Measurements from ENCODE around the gene GIPC1.
A peak's percentile ranks its signal among the peaks of the same experiment; 100 is the strongest.
"Not testable (repeated sequence)": the region's sequence is repeated elsewhere in the genome, so short reads cannot be mapped to it uniquely, and the experiment has no call there.

GIPC1 gene

DNA sequence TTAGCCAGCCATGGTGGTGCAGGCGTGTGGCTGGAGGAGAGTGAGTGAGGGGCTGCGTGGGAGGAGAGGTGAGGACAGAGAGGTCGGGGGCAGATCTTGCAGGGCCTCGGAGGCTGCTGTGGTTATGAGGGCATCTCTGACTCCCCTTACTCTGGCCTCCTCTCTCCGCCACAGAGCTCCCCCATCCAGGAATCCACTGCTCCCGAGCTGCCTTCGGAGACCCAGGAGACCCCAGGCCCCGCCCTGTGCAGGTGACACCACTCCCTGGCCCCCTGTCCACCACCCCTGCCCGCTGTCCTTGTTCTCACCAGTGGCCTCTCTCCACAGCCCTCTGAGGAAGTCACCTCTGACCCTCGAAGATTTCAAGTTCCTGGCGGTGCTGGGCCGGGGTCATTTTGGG lies 28.5 kb downstream of the GIPC1 start:
- DNase-seq, result no peak

DNA sequence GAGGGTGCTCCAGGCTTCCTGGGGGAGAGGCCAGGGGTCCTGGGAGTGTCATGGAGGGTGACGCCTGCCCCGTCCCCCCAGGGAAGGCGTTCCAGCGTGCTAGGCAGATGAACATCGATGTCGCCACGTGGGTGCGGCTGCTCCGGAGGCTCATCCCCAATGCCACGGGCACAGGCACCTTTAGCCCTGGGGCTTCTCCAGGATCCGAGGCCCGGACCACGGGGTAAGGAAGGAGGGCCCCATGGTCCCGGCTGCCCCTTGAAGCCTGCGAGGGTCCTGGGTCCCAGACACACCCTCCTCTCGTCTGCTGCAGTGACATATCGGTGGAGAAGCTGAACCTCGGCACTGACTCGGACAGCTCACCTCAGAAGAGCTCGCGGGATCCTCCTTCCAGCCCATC lies 32.2 kb downstream of the GIPC1 start:
- no peak for DNase-seq

DNA sequence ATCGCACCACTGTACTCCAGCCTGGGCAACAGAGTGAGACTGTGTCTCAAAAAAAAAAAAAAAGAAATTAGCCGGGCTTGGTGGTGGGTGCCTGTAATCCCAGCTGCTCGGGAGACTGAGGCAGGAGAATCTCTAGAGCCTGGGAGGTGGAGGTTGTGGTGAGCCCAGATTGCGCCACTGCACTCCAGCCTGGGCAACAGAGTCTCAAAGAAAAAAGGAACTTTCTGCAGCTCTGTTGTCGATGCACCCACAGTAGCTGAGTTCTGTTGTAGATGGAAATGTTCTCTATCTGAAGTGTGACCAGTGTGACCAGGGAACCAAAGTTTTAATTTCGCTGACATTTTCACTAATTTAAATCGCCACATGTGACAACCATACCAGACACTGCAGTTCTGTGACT lies 33.5 kb downstream of the GIPC1 start:
- not testable (repeated sequence) for DNase-seq

DNA sequence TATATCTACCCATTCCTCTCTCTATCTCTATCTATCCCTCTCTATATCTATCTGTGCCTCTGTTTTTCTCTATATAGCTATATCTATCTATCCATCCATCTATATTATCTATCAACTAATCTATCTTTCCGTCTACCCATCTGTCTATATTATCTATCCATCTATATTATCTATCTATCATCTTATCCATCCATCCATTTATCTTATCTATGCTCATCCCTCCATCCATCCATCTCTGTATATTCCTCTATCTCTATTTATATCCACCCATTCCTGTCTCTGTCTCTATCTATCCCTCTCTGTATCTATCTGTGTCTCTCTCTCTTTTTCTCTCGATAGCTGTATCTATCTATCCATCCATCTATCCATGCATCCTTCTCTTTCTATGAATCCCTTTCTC lies 35.0 kb downstream of the GIPC1 start:
- DNase-seq, result no peak

DNA sequence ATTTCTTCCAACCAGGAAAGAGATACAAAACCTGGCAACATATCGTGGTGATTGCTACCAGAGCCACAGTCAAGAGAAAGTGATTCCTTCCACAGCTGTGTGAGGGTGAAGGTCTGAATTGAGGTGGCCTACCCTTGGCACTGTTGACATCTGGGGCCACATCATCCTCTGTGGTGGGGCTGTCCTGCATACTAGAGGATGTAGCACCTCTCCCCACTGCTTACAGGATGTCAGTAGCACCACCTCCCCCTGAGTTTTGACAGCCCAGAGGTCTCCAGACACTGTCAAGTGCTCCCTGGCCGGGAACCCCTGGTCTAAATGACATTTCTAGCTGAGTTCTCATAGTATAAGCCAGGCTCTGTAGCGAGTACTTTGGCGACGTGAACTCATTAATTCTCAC lies 36.2 kb downstream of the GIPC1 start:
- DNase-seq, result peak; percentile 53

DNA sequence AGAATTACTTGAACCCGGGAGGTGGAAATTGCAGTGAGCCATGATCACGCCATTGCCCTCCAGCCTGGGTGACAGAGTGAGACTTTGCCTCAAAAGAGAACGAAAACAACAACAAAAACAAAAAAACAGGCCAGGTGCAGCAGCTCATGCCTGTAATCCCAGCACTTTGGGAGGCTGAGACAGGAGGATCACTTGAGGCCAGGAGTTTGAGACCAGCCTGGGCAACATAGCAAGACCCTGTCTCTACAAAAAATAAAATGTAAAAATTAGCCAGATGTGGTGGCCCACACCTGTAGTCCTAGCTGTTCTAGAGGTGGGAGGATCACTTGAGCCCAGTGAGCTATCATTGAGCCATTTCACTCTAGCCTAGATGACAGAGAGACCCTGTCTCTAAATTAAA lies 43.6 kb downstream of the GIPC1 start:
- not testable (repeated sequence) for DNase-seq

DNA sequence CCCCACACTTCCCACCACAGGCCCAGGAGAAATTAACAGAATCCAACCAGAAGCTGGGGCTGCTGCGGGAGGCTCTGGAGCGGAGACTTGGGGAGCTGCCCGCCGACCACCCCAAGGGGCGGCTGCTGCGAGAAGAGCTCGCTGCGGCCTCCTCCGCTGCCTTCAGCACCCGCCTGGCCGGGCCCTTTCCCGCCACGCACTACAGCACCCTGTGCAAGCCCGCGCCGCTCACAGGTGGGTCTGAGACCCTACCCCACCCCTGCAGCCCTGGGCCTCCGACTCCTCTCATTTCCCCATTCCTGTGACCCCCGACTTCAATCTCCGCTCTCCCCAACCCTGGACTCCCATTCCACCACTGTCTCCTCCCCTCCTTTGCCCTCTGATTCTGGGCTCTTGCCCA lies 45.1 kb downstream of the GIPC1 start:
- DNase-seq, result no peak

DNA sequence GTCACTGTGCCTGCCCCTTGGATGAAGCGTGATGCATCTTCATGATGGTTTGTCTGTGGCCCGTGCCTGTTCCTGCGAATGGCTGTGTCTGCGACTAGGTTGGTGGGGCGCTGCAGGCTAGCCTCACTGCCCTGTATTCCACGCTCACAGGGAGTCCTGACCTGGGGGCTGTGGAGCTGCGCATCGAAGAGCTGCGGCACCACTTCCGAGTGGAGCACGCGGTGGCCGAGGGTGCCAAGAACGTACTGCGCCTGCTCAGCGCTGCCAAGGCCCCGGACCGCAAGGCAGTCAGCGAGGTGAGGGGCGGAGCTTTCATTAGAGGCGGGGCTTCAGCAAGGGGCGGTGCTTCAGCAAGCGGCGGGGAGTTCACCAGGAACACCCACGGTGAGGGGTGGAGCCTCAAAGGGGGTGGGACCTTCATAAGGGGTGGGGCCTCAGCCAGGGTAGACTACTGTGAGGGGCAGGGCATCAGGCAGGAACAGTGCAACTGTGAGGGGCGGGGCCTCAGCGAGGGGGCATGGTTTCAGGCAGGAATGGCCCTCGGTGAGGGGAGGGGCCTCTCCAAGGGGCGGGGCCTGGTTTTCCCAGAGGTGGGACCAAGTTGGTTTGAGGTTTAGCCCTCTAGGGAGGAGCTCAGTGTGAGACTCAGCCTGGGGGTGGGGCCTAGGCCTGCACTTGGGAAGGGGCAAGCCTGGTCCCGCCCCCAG lies 45.6 kb downstream of the GIPC1 start:
- DNase-seq, result peak; percentile 32

DNA sequence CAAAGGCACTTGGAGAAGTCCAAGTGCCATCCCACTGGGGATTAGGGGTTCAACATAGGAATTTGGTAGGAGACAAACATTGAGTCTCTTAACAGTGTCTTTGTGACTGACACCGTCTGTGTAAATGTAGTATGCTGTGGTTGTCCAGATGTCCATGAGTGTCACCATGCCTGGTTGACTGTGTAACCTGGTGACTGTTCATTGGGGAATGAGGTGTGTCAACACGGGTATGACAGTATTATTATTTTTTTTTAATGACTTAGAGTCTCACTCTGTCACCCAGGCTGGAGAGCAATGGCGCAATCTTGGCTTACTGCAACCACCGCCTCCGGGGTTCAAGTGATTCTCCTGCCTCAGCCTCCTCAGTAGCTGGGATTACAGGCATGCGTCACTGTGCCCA lies 46.6 kb downstream of the GIPC1 start:
- no peak for DNase-seq

DNA sequence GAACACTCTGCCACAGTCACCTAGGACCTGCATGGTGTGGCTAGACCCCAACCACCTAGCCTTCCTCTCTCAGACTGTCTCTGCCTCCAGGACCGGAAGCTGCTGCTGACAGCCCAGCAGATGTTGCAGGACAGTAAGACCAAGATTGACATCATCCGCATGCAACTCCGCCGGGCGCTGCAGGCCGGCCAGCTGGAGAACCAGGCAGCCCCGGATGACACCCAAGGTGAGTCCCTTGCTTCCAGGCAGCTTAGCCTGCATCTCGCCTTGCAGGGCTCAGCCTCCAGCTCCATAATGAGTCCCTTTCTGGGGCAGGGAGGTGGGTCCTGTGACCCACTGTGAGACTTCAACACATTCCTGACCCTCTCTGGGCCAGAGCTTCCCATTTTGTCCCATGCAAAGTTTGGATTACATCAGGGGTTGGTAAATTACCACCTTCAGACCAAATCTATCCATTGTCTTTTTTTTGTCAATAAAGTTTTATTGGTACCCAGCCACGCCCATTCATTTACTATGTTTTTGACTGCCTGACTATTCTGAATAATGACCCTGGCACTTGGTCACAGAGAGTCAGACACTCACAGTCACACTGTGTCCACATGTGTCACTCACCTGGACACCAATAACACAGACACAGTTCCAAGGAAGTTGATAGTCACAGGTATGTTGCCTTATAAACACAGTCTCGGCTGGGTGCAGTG lies 49.4 kb downstream of the GIPC1 start:
- DNase-seq, result no peak

DNA sequence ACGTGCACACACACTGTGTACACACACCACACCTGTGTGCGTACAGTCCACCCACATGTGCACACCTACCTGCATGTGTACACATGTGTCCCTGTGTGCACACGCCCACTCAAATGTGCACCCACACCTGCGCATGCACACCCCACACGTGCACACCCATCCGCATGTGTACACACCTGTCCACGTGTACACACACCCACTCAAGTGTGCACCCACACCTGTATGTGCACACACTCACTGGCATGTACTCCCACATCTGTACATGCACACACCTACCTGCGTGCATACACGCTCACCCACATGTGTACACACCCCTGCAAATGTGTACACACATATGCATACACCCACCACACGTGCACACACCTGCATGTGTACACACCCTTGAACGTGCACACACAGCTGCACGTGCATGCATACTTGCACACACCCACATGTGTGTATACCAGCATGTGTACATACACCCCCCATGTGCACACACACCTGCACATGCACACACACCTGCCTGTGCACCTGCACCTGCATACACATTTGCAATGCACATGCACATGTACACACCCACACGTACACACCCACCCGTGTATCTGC lies 52.2 kb downstream of the GIPC1 start:
- no peak for DNase-seq

DNA sequence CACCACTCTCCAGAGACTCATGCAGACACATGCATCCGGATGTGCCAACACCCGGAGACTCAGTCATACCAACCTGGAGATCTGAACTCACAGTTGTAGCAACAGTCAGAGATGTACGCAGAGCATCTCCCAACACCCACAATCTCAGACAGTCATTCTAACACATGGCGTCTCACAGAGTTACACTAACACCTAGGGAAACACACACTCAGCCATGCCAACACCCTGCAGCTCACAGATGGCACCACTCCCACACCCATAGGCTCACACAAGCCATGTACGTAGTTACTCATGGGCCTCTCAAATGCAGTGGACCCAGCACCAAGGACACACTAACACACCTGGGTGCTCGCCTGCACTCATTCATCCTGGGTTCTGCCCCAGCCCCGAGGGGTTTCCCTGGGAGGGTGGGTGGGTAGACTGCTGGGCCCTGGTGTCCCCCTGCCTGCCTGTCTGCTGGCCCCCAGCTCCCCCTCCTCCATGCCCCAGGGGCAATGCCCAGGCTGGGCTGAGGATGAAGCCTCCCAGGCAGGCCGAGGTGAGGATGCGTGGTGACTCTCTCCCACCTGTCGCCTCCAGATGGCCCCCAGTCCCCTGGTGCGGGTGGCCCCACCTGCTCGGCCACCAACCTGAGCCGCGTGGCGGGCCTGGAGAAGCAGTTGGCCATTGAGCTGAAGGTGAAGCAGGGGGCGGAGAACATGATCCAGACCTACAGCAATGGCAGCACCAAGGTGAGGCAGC lies 52.9 kb downstream of the GIPC1 start:
- DNase-seq, result no peak

DNA sequence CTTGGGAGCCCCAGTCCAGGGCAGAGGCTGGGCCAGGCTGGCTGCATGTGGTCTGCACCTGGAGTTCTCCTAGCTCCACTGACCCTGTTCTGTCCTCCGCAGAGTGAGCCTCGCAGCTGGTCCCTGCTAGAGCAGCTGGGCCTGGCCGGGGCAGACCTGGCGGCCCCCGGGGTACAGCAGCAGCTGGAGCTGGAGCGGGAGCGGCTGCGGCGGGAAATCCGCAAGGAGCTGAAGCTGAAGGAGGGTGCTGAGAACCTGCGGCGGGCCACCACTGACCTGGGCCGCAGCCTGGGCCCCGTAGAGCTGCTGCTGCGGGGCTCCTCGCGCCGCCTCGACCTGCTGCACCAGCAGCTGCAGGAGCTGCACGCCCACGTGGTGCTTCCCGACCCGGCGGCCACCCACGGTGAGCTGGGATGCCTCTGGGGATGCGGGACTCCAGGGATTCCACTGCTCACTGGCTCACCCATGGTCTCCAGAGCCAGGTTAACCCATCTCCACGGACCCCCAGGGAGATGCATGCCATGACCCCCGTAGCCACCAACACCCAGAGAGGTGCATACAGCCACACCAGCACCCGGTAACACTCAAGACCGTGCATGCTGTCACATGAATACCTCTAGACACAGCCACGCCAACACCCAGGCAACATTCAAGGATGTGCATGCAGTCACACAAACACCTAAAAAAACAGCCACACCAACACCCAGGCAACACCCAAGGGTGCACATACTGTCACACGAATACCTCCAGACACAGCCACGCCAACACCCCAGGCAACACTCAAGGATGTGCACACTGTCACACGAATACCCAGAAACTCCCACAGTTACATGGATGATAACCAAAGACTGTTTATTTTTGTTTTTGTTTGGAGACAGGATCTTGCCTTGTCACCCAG lies 54.6 kb downstream of the GIPC1 start:
- DNase-seq, result no peak

DNA sequence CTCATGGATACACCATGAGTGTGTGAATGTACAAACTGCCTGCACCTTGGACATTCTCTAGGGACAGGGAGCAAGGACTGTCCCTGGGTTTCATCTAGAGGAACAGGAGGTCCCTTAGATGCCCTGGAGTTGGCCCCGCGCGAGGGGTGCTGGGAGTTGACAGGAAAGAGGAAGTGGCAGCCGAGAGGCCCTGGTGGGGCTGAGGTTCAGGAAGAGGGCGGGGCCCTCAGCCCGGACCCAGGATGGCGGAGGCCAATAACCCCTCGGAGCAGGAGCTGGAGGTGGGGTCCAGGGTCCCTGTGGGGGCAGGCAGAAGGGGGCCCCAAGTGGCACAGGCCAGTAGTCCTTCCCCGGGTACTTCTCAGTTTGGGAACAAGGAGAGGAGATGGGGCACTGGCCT lies 55.9 kb downstream of the GIPC1 start:
- DNase-seq, result peak; percentile 75

DNA sequence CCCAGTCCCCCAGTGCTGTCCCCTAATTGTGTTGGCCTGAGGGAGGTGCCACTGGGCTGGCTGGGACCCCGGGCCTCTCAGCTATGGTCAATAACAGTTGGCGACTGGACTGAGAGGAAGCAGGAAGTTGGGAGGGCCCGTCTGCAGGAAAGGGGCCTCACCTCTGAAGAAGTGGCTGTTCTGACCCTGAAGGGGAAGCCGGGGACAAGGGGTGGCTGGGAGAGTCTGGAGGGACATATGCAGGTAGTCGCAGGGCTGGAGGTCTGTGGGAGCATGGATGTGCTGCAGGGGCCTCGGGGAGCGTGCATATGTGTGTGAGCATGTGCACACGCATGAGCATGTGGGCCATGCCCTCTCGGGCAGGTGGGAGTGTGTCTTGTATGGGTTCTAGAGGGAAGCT lies 56.9 kb downstream of the GIPC1 start:
- DNase-seq, result no peak

DNA sequence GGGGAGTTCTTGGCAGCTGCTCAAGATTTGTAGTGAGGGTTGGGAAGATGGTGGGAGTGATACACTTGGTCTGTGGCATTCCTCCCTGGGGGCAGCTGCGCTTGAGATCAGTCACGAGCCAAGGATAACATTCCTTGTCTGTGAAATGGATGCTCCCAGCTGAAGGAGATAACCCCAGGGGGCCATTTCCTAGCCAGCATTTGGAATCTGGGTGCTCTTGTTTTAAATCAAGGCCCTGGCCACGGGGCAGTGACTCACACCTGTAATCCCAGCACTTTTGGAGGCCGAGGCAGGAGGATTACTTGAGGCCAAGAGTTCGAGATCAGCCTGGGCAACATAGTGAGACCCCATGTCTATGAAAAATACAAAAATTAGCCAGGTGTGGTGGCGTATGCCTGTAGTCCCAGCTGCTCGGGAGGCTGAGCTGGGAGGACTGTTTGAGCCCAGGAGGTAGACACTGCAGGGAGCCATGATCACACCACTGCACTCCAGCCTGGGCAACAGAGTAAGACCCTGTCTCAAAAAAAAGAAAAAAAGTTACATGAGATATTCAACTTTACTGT lies 58.3 kb downstream of the GIPC1 start:
- DNase-seq, result no peak

DNA sequence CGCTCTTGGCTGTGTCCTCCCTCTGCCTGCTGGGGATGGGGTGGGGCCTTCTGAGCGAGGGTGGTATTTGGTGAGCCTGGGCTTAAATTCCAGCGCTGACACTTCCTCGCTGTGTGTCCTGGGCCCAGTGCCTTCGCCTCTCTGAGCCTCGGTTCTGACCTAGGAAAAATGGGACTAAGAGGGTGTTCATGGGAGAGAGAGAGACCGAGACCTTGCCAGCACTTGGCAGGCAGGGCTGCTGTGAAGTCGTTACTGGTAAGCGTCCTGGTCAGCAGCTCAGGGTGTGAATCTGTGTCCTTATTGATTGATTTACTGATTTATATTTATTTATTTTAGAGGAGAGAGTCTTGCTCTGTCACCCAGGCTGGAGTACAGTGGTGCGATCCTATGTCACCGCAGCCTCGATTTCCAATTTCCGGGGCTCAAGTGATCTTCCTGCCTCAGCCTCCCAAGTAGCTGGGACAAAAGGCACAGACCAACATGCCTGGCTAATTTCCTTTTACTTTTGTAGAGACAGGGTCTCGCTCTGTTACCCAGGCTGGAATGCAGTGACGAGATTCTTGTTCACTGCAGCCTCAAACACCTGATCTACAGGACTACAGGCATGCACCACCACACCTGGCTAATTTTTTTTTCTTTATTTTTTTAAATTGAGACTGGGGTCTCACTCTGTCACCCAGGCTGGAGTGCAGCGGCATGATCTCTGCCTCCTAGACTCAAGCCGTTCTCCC lies 60.4 kb downstream of the GIPC1 start:
- no peak for DNase-seq

DNA sequence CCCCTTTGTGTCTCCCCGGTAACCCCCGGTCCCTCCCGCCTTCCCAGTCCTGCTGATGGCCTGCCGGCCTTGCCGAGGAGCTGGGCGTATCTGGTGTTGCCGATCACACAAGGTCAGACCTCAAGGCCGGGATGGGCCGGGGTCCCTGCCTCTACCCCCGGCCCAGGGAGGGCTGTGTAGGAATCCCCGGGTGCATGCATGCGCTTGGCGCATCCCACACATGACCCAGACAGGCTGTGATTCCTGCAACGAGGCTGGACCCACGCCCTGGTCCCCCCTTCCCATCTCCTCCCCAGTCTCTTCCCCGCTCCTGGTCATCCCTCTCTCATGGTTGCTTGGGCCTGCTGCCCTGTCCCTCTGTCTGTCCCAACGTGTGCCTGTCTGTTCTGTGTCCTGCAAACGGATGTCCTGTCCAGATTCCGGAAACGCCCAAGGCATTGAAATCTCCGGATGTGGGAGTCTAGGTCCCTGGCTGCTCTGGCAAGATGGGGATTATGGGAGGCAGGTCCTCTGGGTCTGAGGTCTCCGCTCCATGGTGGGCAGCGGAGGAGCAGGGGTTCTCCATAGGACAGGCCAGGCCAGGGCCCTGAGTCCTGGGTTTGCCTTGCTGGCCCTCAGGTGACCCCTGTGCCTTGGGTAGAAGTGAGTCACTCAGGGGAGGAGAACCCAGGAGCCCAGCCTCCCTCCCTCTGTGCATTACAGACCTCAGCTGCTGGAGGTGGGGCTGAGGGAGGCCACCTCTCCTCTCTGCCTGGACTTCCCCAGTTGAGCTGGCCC lies 61.2 kb downstream of the GIPC1 start:
- peak; percentile 54 for DNase-seq

DNA sequence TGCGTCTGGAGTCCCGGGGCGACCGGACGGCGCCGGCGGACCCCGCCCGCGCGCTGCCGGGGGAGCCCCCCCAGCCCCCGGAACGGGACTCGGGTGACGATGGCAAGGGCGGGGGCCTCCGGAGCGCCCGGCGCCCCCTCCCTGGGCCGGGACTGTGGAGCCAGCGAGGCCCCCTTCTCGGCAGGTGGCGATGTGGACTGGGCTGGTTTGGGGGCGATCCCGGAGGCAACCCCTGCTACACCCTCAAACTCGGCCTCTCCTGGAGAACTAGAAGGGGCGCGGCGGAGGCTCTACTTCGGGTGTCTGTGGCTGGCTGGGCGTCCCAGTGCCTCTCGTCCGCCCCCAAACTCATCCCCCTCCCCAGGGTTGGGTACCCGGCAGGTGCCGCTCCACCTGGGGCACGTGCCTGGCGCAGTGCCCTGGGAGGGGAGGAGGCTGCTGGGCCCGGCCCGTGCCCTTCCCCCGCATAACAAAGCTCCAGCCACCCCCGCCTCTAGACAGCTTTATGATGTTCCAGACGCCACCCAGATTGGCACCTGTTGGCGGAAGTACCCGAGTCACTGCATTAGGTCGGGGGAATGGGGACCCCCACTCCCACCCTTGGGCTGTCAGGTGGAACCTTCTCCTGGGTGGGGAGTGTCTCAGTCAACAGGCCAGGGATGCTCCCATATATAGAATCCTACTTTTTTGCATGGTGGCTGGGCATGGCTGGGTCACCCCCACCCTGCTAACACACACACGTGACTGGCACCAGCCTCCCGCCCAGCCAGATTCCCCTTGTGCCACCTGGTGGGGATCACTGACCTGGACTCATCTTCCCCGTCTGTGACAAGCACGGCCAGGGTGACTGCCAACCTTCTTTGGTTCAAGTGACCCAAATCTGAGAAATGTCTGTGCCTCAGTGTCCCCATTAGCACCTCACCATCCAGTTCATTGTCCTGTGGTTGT lies 62.1 kb downstream of the GIPC1 start:
- DNase-seq, result peak; percentile 41
